HCT116 (cell line): ENCODE measurements around the gene NEK11. TPM values are rescaled to one million over a fixed set of nuclear protein-coding genes. Genes with fewer than 3 reads are reported as not detected.

Source experiments
- ATAC-seq: fragments of 200-7000 bp; cut with Tn5 transposase; 2 replicates; pipeline ENCODE4 v1.9.1; 2020; ENCODE audit warnings: mild to moderate bottlenecking, moderate library complexity
- BruUV-seq: library from RNA; stranded (reverse); fragments of 400-500 nt; replicated peaks from 2 replicates; lab custom pipeline; 2021; lab: Mats Ljungman, UMichigan
- CTCF ChIA-PET: fragments of 300-600 bp; sonication (Branson Sonifier 250); formaldehyde crosslinking; loops from one replicate; lab custom pipeline; 2021; ENCODE audit warnings: antibody characterized with exemption; lab: Charles Lee
- POLR2A ChIA-PET: fragments of 300-600, 350-600 bp; sonication (Branson Sonifier 250); formaldehyde crosslinking; loops from one replicate; lab custom pipeline; 2021; ENCODE audit warnings: antibody characterized with exemption; lab: Charles Lee
- RAD21 ChIA-PET, 2 experiments: fragments of 300-600 bp; sonication (Branson Sonifier 250); formaldehyde crosslinking; loops; one replicate each; lab custom pipeline; 2023; ENCODE audit warnings: low total read pairs in 2 of 2; ENCODE audit not compliant: uncharacterized antibody in 2 of 2, unreplicated experiment in 2 of 2, low non-redundant PET in 1 of 2; lab: Charles Lee
- DNase-seq: peaks from one replicate; pipeline ENCODE4 v3.0.0-alpha.2; 2010; ENCODE audit warnings: low read depth, low spot score
- H2AFZ ChIP-seq: fragments of 200-600 bp; shearing (Covaris generic), sonication (generic); 2 replicates; pipeline ENCODE4 v1.6.1; 2017; ENCODE audit warnings: low read depth, mixed run types, mixed read lengths, antibody characterized with exemption, low read length; ENCODE audit not compliant: poor library complexity, severe bottlenecking
- H3K27ac ChIP-seq: 2 replicates; pipeline ENCODE4 v1.5.1; 2012; ENCODE audit warnings: low read depth, low read length
- H3K27me3 ChIP-seq: fragments of 200-600 bp; sonication (generic); 2 replicates; pipeline ENCODE4 v1.6.1; 2016; ENCODE audit warnings: mixed run types, low read length, mixed read lengths; ENCODE audit not compliant: insufficient read depth
- H3K36me3 ChIP-seq, 2 experiments: fragments of 200-500 bp in 1 of 2; fragments of 200-600 bp in 1 of 2; sonication (Bioruptor generic) in 1 of 2; sonication (generic) in 1 of 2; 2 replicates each; pipeline versions ENCODE4 v1.5.1 to v1.6.1; 2014 to 2016; ENCODE audit warnings: low read length in 2 of 2, inconsistent platforms in 1 of 2, mixed read lengths in 1 of 2, mixed run types in 1 of 2; ENCODE audit not compliant: insufficient read depth in 2 of 2, control insufficient read depth in 1 of 2
- H3K4me1 ChIP-seq, 2 experiments: fragments of 200-600 bp in 1 of 2; sonication (generic) in 1 of 2; 2 replicates each; pipeline versions ENCODE4 v1.5.1 to v1.6.1; 2012 to 2017; ENCODE audit warnings: low read length in 2 of 2, inconsistent platforms in 1 of 2, mild to moderate bottlenecking in 1 of 2, mixed read lengths in 1 of 2, mixed run types in 1 of 2, moderate library complexity in 1 of 2; ENCODE audit not compliant: insufficient read depth in 2 of 2, control insufficient read depth in 1 of 2
- H3K4me2 ChIP-seq: fragments of 200-600 bp; sonication (generic); 2 replicates; pipeline ENCODE4 v1.6.1; 2017; ENCODE audit warnings: mixed run types, low read length, mixed read lengths
- H3K4me3 ChIP-seq, 2 experiments: fragments of 200-600 bp in 1 of 2; sonication (generic) in 1 of 2; replicated peaks in 1 of 2; 2 replicates each; pipeline ENCODE4 v1.5.1; 2011 to 2016; ENCODE audit warnings: low read length in 2 of 2, control low read depth in 1 of 2, low read depth in 1 of 2, mild to moderate bottlenecking in 1 of 2, mixed read lengths in 1 of 2, mixed run types in 1 of 2
- H3K79me2 ChIP-seq: fragments of 200-600 bp; sonication (generic); 2 replicates; pipeline ENCODE4 v1.6.1; 2017; ENCODE audit warnings: mild to moderate bottlenecking, mixed run types, low read length, moderate library complexity, mixed read lengths; ENCODE audit not compliant: insufficient read depth
- H3K9ac ChIP-seq: fragments of 200-600 bp; sonication (generic); 2 replicates; pipeline ENCODE4 v1.6.1; 2016; ENCODE audit warnings: low read length, mixed read lengths
- H3K9me2 ChIP-seq: fragments of 200-600 bp; sonication (generic), shearing (Covaris generic); 2 replicates; pipeline ENCODE4 v1.6.1; 2017; ENCODE audit warnings: mixed run types, mild to moderate bottlenecking, moderate library complexity; ENCODE audit not compliant: insufficient read depth
- H3K9me3 ChIP-seq, 2 experiments: fragments of 200-500 bp in 1 of 2; fragments of 200-600 bp in 1 of 2; sonication (Bioruptor generic) in 1 of 2; sonication (generic) in 1 of 2; 2 replicates each; pipeline ENCODE4 v1.6.1; 2014 to 2017; ENCODE audit warnings: low read length in 2 of 2, mixed read lengths in 2 of 2, inconsistent platforms in 1 of 2, low read depth in 1 of 2, mild to moderate bottlenecking in 1 of 2, mixed run types in 1 of 2, moderate library complexity in 1 of 2; ENCODE audit not compliant: control insufficient read depth in 1 of 2, insufficient read depth in 1 of 2
- H4K20me1 ChIP-seq: fragments of 200-600 bp; sonication (generic), shearing (Covaris generic); 2 replicates; pipeline ENCODE4 v1.6.1; 2017; ENCODE audit warnings: mixed run types, mild to moderate bottlenecking, moderate library complexity; ENCODE audit not compliant: insufficient read depth
- CEBPB ChIP-seq: IDR thresholded peaks from 2 replicates; pipeline ENCODE4 v1.6.1; 2012; ENCODE audit warnings: low read depth
- ELF1 ChIP-seq: IDR thresholded peaks from 2 replicates; pipeline ENCODE4 v1.6.1; 2012; ENCODE audit warnings: low read depth, borderline replicate concordance
- JUND ChIP-seq: IDR thresholded peaks from 2 replicates; pipeline ENCODE4 v1.6.1; 2012
- POLR2A ChIP-seq: IDR thresholded peaks from 2 replicates; pipeline ENCODE4 v1.7.0; 2011; ENCODE audit warnings: borderline replicate concordance; ENCODE audit not compliant: insufficient read depth, insufficient read length; ENCODE audit errors: extremely low read depth
- SRF ChIP-seq: IDR thresholded peaks from 2 replicates; pipeline ENCODE4 v1.6.1; 2012; ENCODE audit warnings: low read depth
- YY1 ChIP-seq: IDR thresholded peaks from 2 replicates; pipeline ENCODE4 v1.6.1; 2011; ENCODE audit warnings: low read length, low read depth, moderate library complexity, mild to moderate bottlenecking; ENCODE audit not compliant: insufficient replicate concordance; ENCODE audit errors: extremely low read depth
- ZNF274 ChIP-seq: fragments of 200-500 bp; sonication (Bioruptor generic); IDR thresholded peaks from 2 replicates; pipeline ENCODE4 v1.6.1; 2014; ENCODE audit warnings: mild to moderate bottlenecking, low read depth, low read length, inconsistent platforms
- intact Hi-C: fragments of 100-400 bp; cut with micrococcal nuclease; formaldehyde crosslinking; loops from 2 replicates; pipeline ENCODE4 v1.10.0; 2022
- total RNA-seq: library from RNA; stranded (reverse); gene quantifications from one replicate; pipeline ENCODE4 v1.2.1, GENCODE V29; 2021; ENCODE audit not compliant: unreplicated experiment
- TF ChIP-seq, protein P1 (sequence below): IDR thresholded peaks from 2 replicates; pipeline ENCODE4 v1.6.1; 2012

Gene NEK11
- total RNA-seq, 1 experiment from 2014 or later: 3.1 TPM

DNA sequence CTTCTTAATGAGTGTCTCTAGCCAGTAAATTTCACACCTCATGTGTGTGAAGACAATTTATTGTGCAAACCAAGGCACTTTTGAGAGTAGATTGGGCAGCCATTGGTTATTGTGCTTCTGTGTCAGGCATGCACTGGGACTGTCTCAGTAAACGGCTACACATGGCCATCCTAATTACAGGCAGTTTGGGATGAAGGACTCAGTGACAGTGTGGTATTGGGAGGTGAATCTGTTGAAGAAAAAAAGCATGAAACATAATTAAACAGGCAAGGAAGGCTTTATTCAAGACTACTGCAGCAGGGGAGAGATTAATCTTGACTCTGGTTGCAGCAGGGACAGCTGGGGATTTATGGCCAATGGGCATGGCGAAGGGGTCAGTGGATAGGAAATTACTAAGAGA, 297.1 kb downstream of the NEK11 start:
- intact Hi-C loops: no loop called here
- DNase-seq (no peak), ATAC-seq (no peak)
- no peak overlapping the region for H3K9ac ChIP-seq
- H3K4me3 ChIP-seq: no peak overlapping the region
- ChIA-PET POLR2A (no interaction called here), RAD21 (no interaction called here), CTCF (no interaction called here)
- H3K27ac ChIP-seq: no peak overlapping the region
- no peaks in the 10 kb centered on the region for H3K36me3 ChIP-seq
- no peaks in the 10 kb centered on the region for H3K9me2 ChIP-seq
- H3K4me2 ChIP-seq: no peak overlapping the region
- H3K9me3 ChIP-seq: no peaks in the 10 kb centered on the region
- no peaks in the 10 kb centered on the region for H4K20me1 ChIP-seq
- no peaks in the 10 kb centered on the region for H3K27me3 ChIP-seq
- no peaks in the 10 kb centered on the region for H3K79me2 ChIP-seq
- peaks cover 3 to 10% of the 10 kb centered on the region in 2 experiments; a peak in 3 of 4 replicates for H3K4me1 ChIP-seq
- BruUV-seq: no TSS peak
- no peak overlapping the region for H2AFZ ChIP-seq
- no peak for TF ChIP-seq JUND

DNA sequence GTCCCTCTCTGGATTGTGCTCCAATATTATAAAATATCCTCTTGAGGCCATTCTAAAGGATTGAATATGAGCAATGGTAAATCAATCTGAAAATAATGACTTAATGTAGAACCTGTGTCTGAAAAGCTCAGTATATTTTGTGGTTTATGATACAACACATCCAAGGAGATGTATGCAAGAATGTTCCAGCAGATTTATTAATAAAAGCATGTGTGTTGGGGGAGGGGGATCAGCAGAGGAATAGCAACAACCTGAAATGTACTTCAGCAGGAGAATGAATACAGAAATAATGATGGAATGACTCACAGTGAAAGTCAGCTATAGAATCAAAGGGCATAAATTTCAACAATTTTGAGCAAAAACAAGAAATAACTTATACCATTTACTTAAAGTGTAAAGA, 298.2 kb downstream of the NEK11 start:
- no peak for DNase-seq
- ChIA-PET CTCF (no interaction called here), POLR2A (no interaction called here)

More for the DNA sequence above, 298.2 kb downstream of the NEK11 start:
- intact Hi-C loops: no loop called here
- ATAC-seq: no peak
- RAD21 ChIA-PET: no interaction called here
- Histone ChIP-seq H3K9me3 (no peaks in the 10 kb centered on the region), H3K36me3 (no peaks in the 10 kb centered on the region), H3K9me2 (no peaks in the 10 kb centered on the region), H3K4me1 (peaks cover 3 to 10% of the 10 kb centered on the region in 2 experiments; a peak in 3 of 4 replicates), H3K27ac (no peak overlapping the region), H3K4me3 (no peak overlapping the region), H3K9ac (no peak overlapping the region), H3K27me3 (no peaks in the 10 kb centered on the region), H2AFZ (no peak overlapping the region), H3K79me2 (no peaks in the 10 kb centered on the region), H3K4me2 (no peak overlapping the region), H4K20me1 (no peaks in the 10 kb centered on the region)
- no TSS peak for BruUV-seq
- TF ChIP-seq POLR2A (no peak), CEBPB (no peak), ZNF274 (no peak), ELF1 (no peak), SRF (no peak), YY1 (no peak)
- TF ChIP-seq, protein P1, sequence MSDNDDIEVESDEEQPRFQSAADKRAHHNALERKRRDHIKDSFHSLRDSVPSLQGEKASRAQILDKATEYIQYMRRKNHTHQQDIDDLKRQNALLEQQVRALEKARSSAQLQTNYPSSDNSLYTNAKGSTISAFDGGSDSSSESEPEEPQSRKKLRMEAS: no peak
